Vagina (tissue), 2 donors: Measurements from ENCODE around the gene MAML3.

Experiments
- CTCF ChIP-seq, 3 experiments: fragments of 450-650 bp in 2 of 3; fragments of 200-600 bp in 1 of 3; sonication (generic) in 1 of 3; IDR thresholded peaks; one replicate each; pipeline ENCODE4 v1.5.1; 2017 to 2019; ENCODE audit warnings: antibody characterized with exemption in 3 of 3, mild to moderate bottlenecking in 2 of 3, moderate library complexity in 2 of 3
- POLR2A ChIP-seq, 2 donors: fragments of 450-650 bp; IDR thresholded peaks; one replicate each; pipeline ENCODE4 v1.6.1; 2017; ENCODE audit warnings: antibody characterized with exemption in 2 of 2, mild to moderate bottlenecking in 2 of 2, moderate library complexity in 2 of 2

GRCh38 chr4:140123666-140124377, 30.2 kb downstream of the MAML3 start:
- no peak for TF ChIP-seq CTCF (IDR thresholded peaks at IDR 0.05)
- TF ChIP-seq POLR2A (IDR thresholded peaks at IDR 0.05): no peak
